H1 (cell line): ENCODE results near the gene HORMAD2. TPM values are rescaled to one million over a fixed set of nuclear protein-coding genes. Genes with fewer than 3 reads are reported as not detected.

Source experiments
- CTCF ChIA-PET: fragments of 300-600 bp; sonication (Branson Sonifier 250); formaldehyde crosslinking; loops from one replicate; lab custom pipeline; 2021; ENCODE audit not compliant: partially characterized antibody; lab: Charles Lee
- POLR2A ChIA-PET: fragments of 300-600 bp; sonication (Branson Sonifier 250); formaldehyde crosslinking; loops from one replicate; lab custom pipeline; 2021; ENCODE audit warnings: inconsistent platforms; ENCODE audit not compliant: partially characterized antibody; lab: Charles Lee
- DNase-seq, 2 experiments: peaks; one replicate each; pipeline versions ENCODE4 v3.0.0 to v3.0.0-alpha.2; 2010 to 2022; ENCODE audit warnings: low spot score in 2 of 2, low read depth in 1 of 2, mixed read lengths in 1 of 2
- FAIRE-seq: peaks from 2 replicates; lab custom pipeline; 2011; peaks lifted over from hg19 to GRCh38; lab: Jason Lieb, UNC
- H2AFZ ChIP-seq: 2 replicates; pipeline ENCODE4 v1.8.1; 2012; ENCODE audit warnings: low read length, inconsistent platforms
- H2AK5ac ChIP-seq: 2 replicates; pipeline ENCODE4 v1.6.1; 2013; ENCODE audit warnings: low read depth, low read length
- H2BK120ac ChIP-seq: replicated peaks from 2 replicates; pipeline ENCODE3; 2013; ENCODE audit warnings: low read depth, low read length, inconsistent platforms
- H2BK12ac ChIP-seq: 2 replicates; pipeline ENCODE4 v1.6.1; 2013; ENCODE audit warnings: low read depth, low read length
- H2BK15ac ChIP-seq: 2 replicates; pipeline ENCODE4 v1.6.1; 2013; ENCODE audit warnings: low read length
- H2BK20ac ChIP-seq: 2 replicates; pipeline ENCODE4 v1.6.1; 2013; ENCODE audit warnings: low read length
- H2BK5ac ChIP-seq: 2 replicates; pipeline ENCODE4 v1.6.1; 2013; ENCODE audit warnings: low read depth, low read length
- H3K14ac ChIP-seq: 2 replicates; pipeline ENCODE4 v1.6.1; 2013; ENCODE audit warnings: inconsistent platforms; ENCODE audit not compliant: insufficient read length
- H3K18ac ChIP-seq: 2 replicates; pipeline ENCODE4 v1.6.1; 2013; ENCODE audit warnings: low read length; ENCODE audit errors: extremely low read depth
- H3K23ac ChIP-seq: 2 replicates; pipeline ENCODE4 v1.6.1; 2013; ENCODE audit warnings: inconsistent platforms; ENCODE audit not compliant: insufficient read length
- H3K23me2 ChIP-seq: 2 replicates; pipeline ENCODE4 v1.6.1; 2013; ENCODE audit warnings: low read depth, low read length
- H3K27ac ChIP-seq: 2 replicates; pipeline ENCODE4 v1.6.1; 2011; ENCODE audit warnings: low read depth, low read length, inconsistent platforms
- H3K27me3 ChIP-seq, 4 experiments: replicated peaks in 1 of 4; 1 replicate in 1 of 4; 2 replicates in 3 of 4; pipeline versions ENCODE4 v1.6.1 to v1.8.1; 2011 to 2013; ENCODE audit warnings: low read length in 3 of 4, mild to moderate bottlenecking in 3 of 4, inconsistent platforms in 2 of 4, mixed read lengths in 2 of 4, moderate library complexity in 1 of 4; ENCODE audit not compliant: control insufficient read depth in 3 of 4, insufficient read depth in 3 of 4; ENCODE audit errors: extremely low read depth in 1 of 4
- H3K36me3 ChIP-seq, 4 experiments: 2 replicates each; pipeline versions ENCODE4 v1.6.1 to v1.8.1; 2011 to 2013; ENCODE audit warnings: mild to moderate bottlenecking in 4 of 4, low read length in 3 of 4, moderate library complexity in 2 of 4, control low read depth in 1 of 4, inconsistent platforms in 1 of 4; ENCODE audit not compliant: insufficient read depth in 4 of 4, control insufficient read depth in 2 of 4
- H3K4ac ChIP-seq: replicated peaks from 2 replicates; pipeline ENCODE3; 2013; ENCODE audit warnings: low read length, low read depth, mixed read lengths, inconsistent platforms; ENCODE audit not compliant: insufficient read length
- H3K4me1 ChIP-seq, 4 experiments: replicated peaks in 1 of 4; 1 replicate in 1 of 4; 2 replicates in 3 of 4; pipeline versions ENCODE4 v1.6.1 to v1.8.1; 2011 to 2013; ENCODE audit warnings: low read length in 3 of 4, inconsistent platforms in 2 of 4, mixed read lengths in 1 of 4; ENCODE audit not compliant: insufficient read depth in 4 of 4, control insufficient read depth in 3 of 4
- H3K4me2 ChIP-seq, 2 experiments: 2 replicates each; pipeline versions ENCODE4 v1.6.1 to v1.8.1; 2011 to 2013; ENCODE audit warnings: low read depth in 2 of 2, low read length in 2 of 2, control low read depth in 1 of 2, inconsistent platforms in 1 of 2, mild to moderate bottlenecking in 1 of 2; ENCODE audit not compliant: insufficient read depth in 1 of 2
- H3K4me3 ChIP-seq, 4 experiments: fragments of 200-600, 300-600 bp in 1 of 4; sonication (generic), shearing (Covaris generic), sonication (Bioruptor Twin) in 1 of 4; 2 replicates each; pipeline versions ENCODE4 v1.5.1 to v1.8.1; 2011 to 2016; ENCODE audit warnings: low read length in 4 of 4, low read depth in 3 of 4, control low read depth in 2 of 4, inconsistent platforms in 2 of 4, mild to moderate bottlenecking in 2 of 4, mixed read lengths in 1 of 4, moderate library complexity in 1 of 4; ENCODE audit not compliant: insufficient read depth in 2 of 4; ENCODE audit errors: extremely low read depth in 1 of 4
- H3K56ac ChIP-seq: replicated peaks from 2 replicates; pipeline ENCODE3; 2013; ENCODE audit warnings: low read depth, mild to moderate bottlenecking, mixed read lengths, low read length, inconsistent platforms; ENCODE audit not compliant: insufficient read length
- H3K79me1 ChIP-seq: 2 replicates; pipeline ENCODE4 v1.6.1; 2013; ENCODE audit warnings: low read depth, low read length, control low read depth
- H3K79me2 ChIP-seq, 2 experiments: 2 replicates each; pipeline versions ENCODE4 v1.6.1 to v1.8.1; 2012 to 2013; ENCODE audit warnings: low read length in 2 of 2, mild to moderate bottlenecking in 2 of 2, inconsistent platforms in 1 of 2; ENCODE audit not compliant: insufficient read depth in 2 of 2, control insufficient read depth in 1 of 2
- H3K9ac ChIP-seq, 4 experiments: replicated peaks in 1 of 4; 1 replicate in 1 of 4; 2 replicates in 3 of 4; pipeline versions ENCODE4 v1.6.1 to v1.8.1; 2011 to 2013; ENCODE audit warnings: low read depth in 3 of 4, low read length in 3 of 4, control low read depth in 2 of 4, mild to moderate bottlenecking in 2 of 4, moderate library complexity in 2 of 4, inconsistent platforms in 1 of 4; ENCODE audit errors: extremely low read depth in 1 of 4
- H3K9me3 ChIP-seq, 2 experiments: 2 replicates each; pipeline versions ENCODE4 v1.6.1 to v1.8.1; 2012 to 2013; ENCODE audit warnings: mild to moderate bottlenecking in 2 of 2, moderate library complexity in 2 of 2, control low read depth in 1 of 2, inconsistent platforms in 1 of 2, low read depth in 1 of 2, low read length in 1 of 2, mixed read lengths in 1 of 2; ENCODE audit not compliant: insufficient read depth in 2 of 2
- H4K20me1 ChIP-seq, 2 experiments: replicated peaks in 1 of 2; 2 replicates each; pipeline versions ENCODE3 to v1.8.1; 2011 to 2013; ENCODE audit warnings: inconsistent platforms in 2 of 2, low read length in 2 of 2, mild to moderate bottlenecking in 1 of 2; ENCODE audit not compliant: insufficient read depth in 2 of 2, control insufficient read depth in 1 of 2
- H4K5ac ChIP-seq: 2 replicates; pipeline ENCODE4 v1.6.1; 2013; ENCODE audit warnings: low read length, low read depth, mixed read lengths, inconsistent platforms; ENCODE audit not compliant: insufficient read length
- H4K8ac ChIP-seq: 2 replicates; pipeline ENCODE4 v1.8.0; 2013; ENCODE audit warnings: mild to moderate bottlenecking, moderate library complexity, low read length, inconsistent platforms; ENCODE audit not compliant: insufficient read depth; ENCODE audit errors: extremely low read depth
- H4K91ac ChIP-seq: replicated peaks from 2 replicates; pipeline ENCODE3; 2013; ENCODE audit warnings: low read length, mixed read lengths, inconsistent platforms; ENCODE audit not compliant: insufficient read length
- ASH2L ChIP-seq: fragments of 200-600, 300-600 bp; sonication (generic); IDR thresholded peaks from one replicate; pipeline ENCODE4 v1.7.1; 2017; ENCODE audit warnings: low read length
- CBX5 ChIP-seq: fragments of 300-800, 300-1000 bp; sonication (generic); IDR thresholded peaks from 2 replicates; pipeline ENCODE4 v1.7.1; 2016; ENCODE audit warnings: antibody characterized with exemption, low read length, low read depth
- CBX8 ChIP-seq: fragments of 300-800, 300-1000 bp; sonication (generic); IDR thresholded peaks from 2 replicates; pipeline ENCODE4 v1.7.1; 2016; ENCODE audit warnings: low read depth, low read length, borderline replicate concordance
- E2F6 ChIP-seq: IDR thresholded peaks from 2 replicates; pipeline ENCODE4 v1.6.1; 2012; ENCODE audit warnings: inconsistent platforms
- EZH2 ChIP-seq: fragments of 200-600 bp; sonication (generic); IDR thresholded peaks from 2 replicates; pipeline ENCODE4 v1.7.1; 2012; ENCODE audit warnings: low read depth, mild to moderate bottlenecking, moderate library complexity, low read length, inconsistent platforms; ENCODE audit not compliant: severe bottlenecking
- KDM5A ChIP-seq: fragments of 200-600 bp; IDR thresholded peaks from 2 replicates; pipeline ENCODE4 v1.7.1; 2012; ENCODE audit warnings: mild to moderate bottlenecking, low read length, inconsistent platforms, mixed read lengths
- PHF8 ChIP-seq: fragments of 200-600 bp; sonication (generic); conservative IDR thresholded peaks from 2 replicates; pipeline ENCODE4 v1.7.1; 2012; ENCODE audit warnings: low read depth, mild to moderate bottlenecking, inconsistent platforms, low read length, moderate library complexity
- POU5F1 ChIP-seq: IDR thresholded peaks from 2 replicates; pipeline ENCODE4 v1.6.1; 2011; ENCODE audit warnings: low read depth, mild to moderate bottlenecking, low read length, moderate library complexity
- RAD21 ChIP-seq, 2 experiments: IDR thresholded peaks in 1 of 2; conservative IDR thresholded peaks in 1 of 2; 2 replicates each; pipeline ENCODE4 v1.6.1; 2011; ENCODE audit warnings: low read depth in 2 of 2, low read length in 2 of 2, improper control_type of control experiment in 1 of 2, inconsistent platforms in 1 of 2, mild to moderate bottlenecking in 1 of 2, moderate library complexity in 1 of 2
- RBBP5 ChIP-seq: IDR thresholded peaks from 2 replicates; pipeline ENCODE4 v1.7.1; 2012; ENCODE audit warnings: low read depth, mild to moderate bottlenecking, inconsistent platforms, low read length, moderate library complexity, borderline replicate concordance
- RFX5 ChIP-seq: IDR thresholded peaks from 2 replicates; pipeline ENCODE4 v1.6.1; 2011; ENCODE audit warnings: low read depth, low read length, improper control_type of control experiment, borderline replicate concordance
- TAF1 ChIP-seq: IDR thresholded peaks from 2 replicates; pipeline ENCODE4 v1.6.1; 2011; ENCODE audit warnings: mild to moderate bottlenecking, low read depth, low read length
- WGBS, 2 experiments: shearing (Covaris generic) in 1 of 2; methylation state at CpG; one replicate each; pipeline versions ENCODE4 v1.1.6 to v1.1.7; 2013 to 2015; ENCODE audit warnings: low lambda C conversion rate in 2 of 2, mixed read lengths in 2 of 2, inconsistent platforms in 1 of 2, low coverage in 1 of 2, missing lambda C conversion rate in 1 of 2; ENCODE audit not compliant: insufficient replicate concordance in 2 of 2, insufficient coverage in 1 of 2, insufficient read length in 1 of 2; ENCODE audit errors: extremely low coverage in 1 of 2, missing lambda C conversion rate in 1 of 2; 5-methylcytosine and 5-hydroxymethylcytosine counted together
- polyA plus RNA-seq, 7 experiments: library from polyadenylated mRNA; depleted of rRNA in 3 of 7; stranded (reverse) in 5 of 7; unstranded in 2 of 7; fragments of >200 nt in 5 of 7; fragments of 200-250 nt in 2 of 7; gene quantifications; 1 replicate in 5 of 7; 2 replicates in 1 of 7; 4 replicates in 1 of 7; pipeline versions ENCODE4 v1.2.1 to v1.2.3, GENCODE V29; 2011 to 2013; ENCODE audit warnings: missing spikeins in 2 of 7, mixed read lengths in 2 of 7
- total RNA-seq: library from RNA; stranded (reverse); fragmentation: NEBNext Ultra II Directional; extraction: Animal tissue kit (Norgen Biotek cat#: 25700); gene quantifications from 2 replicates; pipeline ENCODE4 v1.2.1, GENCODE V29; 2021

Gene HORMAD2
- total and polyA plus RNA-seq, 2 of the 8 experiments (the other 6 are each of a cell fraction or from before 2014, with no cell fraction given): 0.03 TPM; not detected in 1

- no peak overlapping the region for H3K27ac ChIP-seq
- no peak overlapping the region for H3K4me3 ChIP-seq
- H3K9me3 ChIP-seq: no peaks in the 10 kb centered on the region
- H3K23me2 ChIP-seq: no peaks in the 10 kb centered on the region
- no peak overlapping the region for H3K9ac ChIP-seq
- H3K36me3 ChIP-seq: no peaks in the 10 kb centered on the region
- no peak overlapping the region for H2AK5ac ChIP-seq
- H2AFZ ChIP-seq: no peak overlapping the region
- POLR2A ChIA-PET: interaction anchor here (1.2 kb wide), 1 partner anchor 12 kb away, joined by 3 read pairs; no protein-coding TSS in a partner anchor
- no peaks in the 10 kb centered on the region for H3K4me1 ChIP-seq
- H4K5ac ChIP-seq: no peak overlapping the region
- H3K4me2 ChIP-seq: no peak overlapping the region
- H4K91ac ChIP-seq: no peak overlapping the region
- no peaks in the 10 kb centered on the region for H3K27me3 ChIP-seq
- H3K23ac ChIP-seq: no peak overlapping the region
- no peak overlapping the region for H3K4ac ChIP-seq
- no peak overlapping the region for H2BK5ac ChIP-seq
- H2BK120ac ChIP-seq: no peak overlapping the region
- no peak overlapping the region for H2BK20ac ChIP-seq
- DNase-seq: no peak
- H2BK12ac ChIP-seq: no peak overlapping the region
- 94% methylated on average over 4 of the region's 4 CpGs; no CpG with 5 or more reads in 1 of the 2 experiments for WGBS, 2 experiments
- no peaks in the 10 kb centered on the region for H3K79me2 ChIP-seq
- no peaks in the 10 kb centered on the region for H4K20me1 ChIP-seq
- FAIRE-seq: no peak
- no peak overlapping the region for H3K18ac ChIP-seq
- no peak overlapping the region for H2BK15ac ChIP-seq
- CTCF ChIA-PET: interaction anchor here (0.6 to 1.0 kb wide), 2 partner anchors 10 to 419 kb away, joined by 3 read pairs; no protein-coding TSS in a partner anchor
- no peaks in the 10 kb centered on the region for H3K79me1 ChIP-seq
- no peak overlapping the region for H3K56ac ChIP-seq
- H3K14ac ChIP-seq: no peak overlapping the region
- H4K8ac ChIP-seq: no peak overlapping the region
- TF ChIP-seq RBBP5: no peak
- TF ChIP-seq PHF8: no peak
- TF ChIP-seq KDM5A: no peak
- TF ChIP-seq POU5F1: no peak
- no peak for TF ChIP-seq E2F6
- TF ChIP-seq TAF1: no peak
- no peak for TF ChIP-seq ASH2L
- no peak for TF ChIP-seq EZH2
- no peak for TF ChIP-seq CBX5
- no peak for TF ChIP-seq CBX8
- TF ChIP-seq RAD21 (IDR thresholded peaks at IDR 0.05 in 1 of 2, conservative IDR thresholded peaks at IDR 0.05 in 1 of 2; ENCODE audit: low read depth in 2 of 2, low read length in 2 of 2): no peak
- TF ChIP-seq RFX5: no peak
These were observed 35.3 kb upstream of the HORMAD2 start for GRCh38 chr22:30044881-30045493.
